GM12878 (cell line): ENCODE data around the gene BDH1. TPM values are rescaled to one million over a fixed set of nuclear protein-coding genes. Genes with fewer than 3 reads are reported as not detected.

ENCODE experiments used
- ATAC-seq: fragments of 200-7000 bp; cut with Tn5 transposase; 3 replicates; pipeline ENCODE4 v1.9.1; 2020; ENCODE audit warnings: mild to moderate bottlenecking, moderate library complexity
- BruUV-seq: library from RNA; stranded (reverse); fragments of 400-500 nt; replicated peaks from 2 replicates; lab custom pipeline; 2021; lab: Mats Ljungman, UMichigan
- CTCF ChIA-PET: fragments of 300-600 bp; sonication (Branson Sonifier 250); formaldehyde crosslinking; extraction: SDS; loops from one replicate; lab custom pipeline; 2021; ENCODE audit warnings: inconsistent platforms; lab: Yijun Ruan, JAX
- POLR2A ChIA-PET: fragments of 350-600 bp; formaldehyde crosslinking; extraction: SDS; loops from one replicate; lab custom pipeline; 2021; ENCODE audit warnings: inconsistent platforms; lab: Charles Lee
- RAD21 ChIA-PET: fragments of 300-600 bp; sonication (Branson Sonifier 250); formaldehyde crosslinking; loops from one replicate; lab custom pipeline; 2023; ENCODE audit warnings: antibody characterized with exemption; ENCODE audit not compliant: unreplicated experiment; lab: Charles Lee
- SMC1A ChIA-PET: fragments of 300-600 bp; sonication (Branson Sonifier 250); formaldehyde crosslinking; loops from one replicate; lab custom pipeline; 2023; ENCODE audit not compliant: unreplicated experiment, uncharacterized antibody; lab: Charles Lee
- DNase-seq: peaks from one replicate; pipeline ENCODE4 v3.0.0-alpha.2; 2011; ENCODE audit warnings: low read depth, low spot score
- FAIRE-seq: peaks from 3 replicates; lab custom pipeline; 2011; peaks lifted over from hg19 to GRCh38; lab: Jason Lieb, UNC
- H2AFZ ChIP-seq: 2 replicates; pipeline ENCODE4 v1.6.0; 2011; ENCODE audit warnings: low read depth, low read length, control low read depth; ENCODE audit not compliant: control insufficient read depth
- H3K27ac ChIP-seq: 2 replicates; pipeline ENCODE4 v1.5.1; 2011; ENCODE audit warnings: control low read depth; ENCODE audit not compliant: control insufficient read depth, insufficient read depth
- H3K27me3 ChIP-seq, 2 experiments: replicated peaks in 1 of 2; 2 replicates each; pipeline versions ENCODE4 v1.6.0 to v1.6.1; 2011; ENCODE audit warnings: low read length in 1 of 2; ENCODE audit not compliant: control insufficient read depth in 2 of 2, insufficient read depth in 2 of 2
- H3K36me3 ChIP-seq, 2 experiments: 2 replicates each; pipeline ENCODE4 v1.5.1; 2011; ENCODE audit warnings: low read length in 1 of 2; ENCODE audit not compliant: control insufficient read depth in 2 of 2, insufficient read depth in 2 of 2
- H3K4me1 ChIP-seq: 2 replicates; pipeline ENCODE4 v1.6.1; 2011; ENCODE audit warnings: mild to moderate bottlenecking, low read length, moderate library complexity, mixed read lengths; ENCODE audit not compliant: control insufficient read depth, insufficient read depth
- H3K4me2 ChIP-seq: 2 replicates; pipeline ENCODE4 v1.6.0; 2011; ENCODE audit warnings: control low read depth; ENCODE audit not compliant: control insufficient read depth, insufficient read depth
- H3K4me3 ChIP-seq: fragments of 200-600 bp; sonication (generic); 2 replicates; pipeline ENCODE4 v1.5.1; 2016
- H3K79me2 ChIP-seq: 2 replicates; pipeline ENCODE4 v1.6.0; 2011; ENCODE audit warnings: low read length; ENCODE audit not compliant: control insufficient read depth, insufficient read depth
- H3K9ac ChIP-seq: 2 replicates; pipeline ENCODE4 v1.8.0; 2011; ENCODE audit warnings: low read length, control low read depth, mixed read lengths; ENCODE audit not compliant: control insufficient read depth, insufficient read depth
- H3K9me3 ChIP-seq: replicated peaks from 3 replicates; pipeline ENCODE4 v1.5.1; 2011; ENCODE audit warnings: mild to moderate bottlenecking, low read length; ENCODE audit not compliant: control insufficient read depth, insufficient read depth
- H4K20me1 ChIP-seq: 2 replicates; pipeline ENCODE4 v1.6.0; 2011; ENCODE audit not compliant: control insufficient read depth, insufficient read depth
- CHD2 ChIP-seq: IDR thresholded peaks from 2 replicates; pipeline ENCODE4 v1.6.1; 2011; ENCODE audit warnings: low read depth, low read length, improper control_type of control experiment, borderline replicate concordance
- LARP7 ChIP-seq: fragments of 450-650 bp; IDR thresholded peaks from 2 replicates; pipeline ENCODE4 v1.6.1; 2017; ENCODE audit warnings: mild to moderate bottlenecking
- POLR2AphosphoS5 ChIP-seq: IDR thresholded peaks from 2 replicates; pipeline ENCODE4 v1.6.1; 2011; ENCODE audit warnings: mild to moderate bottlenecking, low read length, inconsistent platforms
- ZNF687 ChIP-seq: fragments of 450-650 bp; IDR thresholded peaks from 2 replicates; pipeline ENCODE4 v1.6.1; 2017; ENCODE audit warnings: mild to moderate bottlenecking, moderate library complexity
- WGBS: methylation state at CpG from one replicate; pipeline ENCODE4 v1.1.6; 2016; ENCODE audit warnings: low lambda C conversion rate; ENCODE audit not compliant: insufficient replicate concordance, insufficient coverage; ENCODE audit errors: missing lambda C conversion rate; 5-methylcytosine and 5-hydroxymethylcytosine counted together
- in situ Hi-C: fragments of 300-500 bp; cut with MboI; formaldehyde crosslinking; loops from 9 replicates; pipeline ENCODE4 v1.14.3; 2018; ENCODE audit warnings: mixed read lengths
- intact Hi-C: fragments of 100-400 bp; cut with micrococcal nuclease; formaldehyde crosslinking; loops from one replicate; pipeline ENCODE4 v1.14.2; 2022; ENCODE audit not compliant: unreplicated experiment
- polyA plus RNA-seq, 11 experiments: library from polyadenylated mRNA; depleted of rRNA in 4 of 11; unstranded in 6 of 11; stranded (reverse) in 5 of 11; fragments of >200 nt; fragmentation: Nextera tagmentation in 4 of 11; fragmentation: Illumina TruSeq in 1 of 11; extraction: Ambion mirVana in 4 of 11; extraction: Trizol in 1 of 11; gene quantifications; 1 replicate in 1 of 11; 2 replicates in 10 of 11; pipeline versions ENCODE4 v1.2.1 to v1.2.3, GENCODE V29; 2011 to 2016; ENCODE audit warnings: inconsistent platforms in 2 of 11, missing spikeins in 2 of 11, low read depth in 1 of 11
- total RNA-seq, 4 experiments: library from RNA; depleted of rRNA in 3 of 4; stranded (reverse); fragments of >200 nt in 3 of 4; fragmentation: Illumina TruSeq in 1 of 4; extraction: Trizol in 1 of 4; gene quantifications; 2 replicates each; pipeline versions ENCODE4 v1.2.1 to v1.2.3, GENCODE V29; 2013 to 2021
- TF ChIP-seq, protein P1 (sequence below): IDR thresholded peaks from 2 replicates; pipeline ENCODE4 v1.6.1; 2012; ENCODE audit warnings: low read length, inconsistent platforms
- TF ChIP-seq, protein P2 (sequence below): IDR thresholded peaks from 2 replicates; pipeline ENCODE4 v1.6.1; 2011; ENCODE audit warnings: mild to moderate bottlenecking, low read depth, low read length, moderate library complexity; ENCODE audit not compliant: insufficient replicate concordance

Gene BDH1
- total and polyA plus RNA-seq, 10 of the 15 experiments (the other 5 are each of a cell fraction or from before 2014, with no cell fraction given) = 11.3 to 84.5 (median 60.3) TPM

- no peaks in the 10 kb centered on the region for H4K20me1 ChIP-seq
- no peaks in the 10 kb centered on the region for H3K79me2 ChIP-seq
- no peak overlapping the region for H3K9ac ChIP-seq
- peaks cover 4 to 9% of the 10 kb centered on the region in 2 experiments; a peak in 3 of 4 replicates for H3K36me3 ChIP-seq
- RAD21 ChIA-PET = no interaction called here
- FAIRE-seq = no peak
- intact Hi-C loops = no loop called here
- SMC1A ChIA-PET = no interaction called here
- WGBS = 78% methylated on average over 3 of the region's 3 CpGs
- POLR2A ChIA-PET = no interaction called here
- no peak overlapping the region for H2AFZ ChIP-seq
- no peak for ATAC-seq
- H3K27ac ChIP-seq = no peak overlapping the region
- in situ Hi-C loops = no loop called here
- CTCF ChIA-PET = no interaction called here
- no peak overlapping the region for H3K4me2 ChIP-seq
- BruUV-seq = no TSS peak
- no peak for TF ChIP-seq ZNF687
- no peak for TF ChIP-seq LARP7
- no peak for TF ChIP-seq CHD2
- TF ChIP-seq POLR2AphosphoS5 = no peak
- TF ChIP-seq, protein P1, sequence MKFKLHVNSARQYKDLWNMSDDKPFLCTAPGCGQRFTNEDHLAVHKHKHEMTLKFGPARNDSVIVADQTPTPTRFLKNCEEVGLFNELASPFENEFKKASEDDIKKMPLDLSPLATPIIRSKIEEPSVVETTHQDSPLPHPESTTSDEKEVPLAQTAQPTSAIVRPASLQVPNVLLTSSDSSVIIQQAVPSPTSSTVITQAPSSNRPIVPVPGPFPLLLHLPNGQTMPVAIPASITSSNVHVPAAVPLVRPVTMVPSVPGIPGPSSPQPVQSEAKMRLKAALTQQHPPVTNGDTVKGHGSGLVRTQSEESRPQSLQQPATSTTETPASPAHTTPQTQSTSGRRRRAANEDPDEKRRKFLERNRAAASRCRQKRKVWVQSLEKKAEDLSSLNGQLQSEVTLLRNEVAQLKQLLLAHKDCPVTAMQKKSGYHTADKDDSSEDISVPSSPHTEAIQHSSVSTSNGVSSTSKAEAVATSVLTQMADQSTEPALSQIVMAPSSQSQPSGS = no peak
- TF ChIP-seq, protein P2, sequence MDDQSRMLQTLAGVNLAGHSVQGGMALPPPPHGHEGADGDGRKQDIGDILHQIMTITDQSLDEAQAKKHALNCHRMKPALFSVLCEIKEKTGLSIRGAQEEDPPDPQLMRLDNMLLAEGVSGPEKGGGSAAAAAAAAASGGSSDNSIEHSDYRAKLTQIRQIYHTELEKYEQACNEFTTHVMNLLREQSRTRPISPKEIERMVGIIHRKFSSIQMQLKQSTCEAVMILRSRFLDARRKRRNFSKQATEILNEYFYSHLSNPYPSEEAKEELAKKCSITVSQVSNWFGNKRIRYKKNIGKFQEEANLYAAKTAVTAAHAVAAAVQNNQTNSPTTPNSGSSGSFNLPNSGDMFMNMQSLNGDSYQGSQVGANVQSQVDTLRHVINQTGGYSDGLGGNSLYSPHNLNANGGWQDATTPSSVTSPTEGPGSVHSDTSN = no peak
- H3K9me3 ChIP-seq = no peaks in the 10 kb centered on the region
- H3K4me3 ChIP-seq = no peak overlapping the region
- no peak for DNase-seq
- no peaks in the 10 kb centered on the region for H3K27me3 ChIP-seq
- H3K4me1 ChIP-seq = no peaks in the 10 kb centered on the region
Observed at GRCh38 chr3:197540961-197541377, 14.8 kb downstream of the BDH1 start.
